GM12892 (cell line): ENCODE results near the gene ACSL3.

Experiments
- POLR2A ChIP-seq: IDR thresholded peaks from 2 replicates; pipeline ENCODE4 v1.6.1; 2011; ENCODE audit warnings: low read depth, low read length, control low read depth
- POLR2AphosphoS5 ChIP-seq: IDR thresholded peaks from 2 replicates; pipeline ENCODE4 v1.6.1; 2011; ENCODE audit warnings: low read depth, low read length, control low read depth

- TF ChIP-seq POLR2A (no peak), POLR2AphosphoS5 (no peak)
Measured at GRCh38 chr2:222968550-222969155, 107.8 kb downstream of the ACSL3 start.
